Smooth muscle cell (in vitro differentiated cells): ENCODE data around the gene GNG7. TPM values are rescaled to one million over a fixed set of nuclear protein-coding genes. Genes with fewer than 3 reads are reported as not detected.
"Not testable (repeated sequence)": the region's sequence is repeated elsewhere in the genome, so short reads cannot be mapped to it uniquely, and the experiment has no call there.

Experiments
- DNase-seq: peaks from one replicate; lab custom pipeline; 2025; ENCODE audit not compliant: unreplicated experiment; lab: John Stamatoyannopoulos, UW
- H2AFZ ChIP-seq: fragments of 200-600 bp; sonication (generic); 2 replicates; pipeline ENCODE4 v1.6.0; 2016; ENCODE audit warnings: antibody characterized with exemption, low read depth, mild to moderate bottlenecking
- H3F3A ChIP-seq: fragments of 200-600 bp; sonication (generic); 2 replicates; pipeline ENCODE4 v1.6.0; 2017; ENCODE audit warnings: antibody characterized with exemption, low read depth
- H3K27ac ChIP-seq: fragments of 200-600 bp; sonication (generic); 2 replicates; pipeline ENCODE4 v1.5.1; 2016; ENCODE audit warnings: low read depth, mild to moderate bottlenecking
- H3K27me3 ChIP-seq: fragments of 200-600 bp; sonication (generic); 2 replicates; pipeline ENCODE4 v1.6.1; 2016; ENCODE audit warnings: low read depth, mild to moderate bottlenecking
- H3K36me3 ChIP-seq: fragments of 200-600 bp; sonication (generic); 2 replicates; pipeline ENCODE4 v1.5.1; 2016; ENCODE audit warnings: low read depth
- H3K4me1 ChIP-seq: fragments of 200-600 bp; sonication (generic); 2 replicates; pipeline ENCODE4 v1.5.1; 2016; ENCODE audit warnings: low read depth
- H3K4me2 ChIP-seq: fragments of 200-600 bp; sonication (generic); 2 replicates; pipeline ENCODE4 v1.6.0; 2016; ENCODE audit warnings: mild to moderate bottlenecking
- H3K4me3 ChIP-seq: fragments of 200-600 bp; sonication (generic); 2 replicates; pipeline ENCODE4 v1.5.1; 2016; ENCODE audit warnings: mild to moderate bottlenecking
- H3K79me2 ChIP-seq: fragments of 200-600 bp; sonication (generic); 2 replicates; pipeline ENCODE4 v1.6.0; 2016; ENCODE audit warnings: low read depth, mild to moderate bottlenecking
- H3K9ac ChIP-seq: fragments of 200-600 bp; sonication (generic); 2 replicates; pipeline ENCODE4 v1.6.0; 2016; ENCODE audit warnings: low read depth
- H3K9me3 ChIP-seq: fragments of 200-600 bp; sonication (generic); replicated peaks from 2 replicates; pipeline ENCODE4 v1.5.1; 2016; ENCODE audit warnings: low read depth
- H4K20me1 ChIP-seq: fragments of 200-600 bp; sonication (generic); 2 replicates; pipeline ENCODE4 v1.6.0; 2016; ENCODE audit warnings: low read depth
- CTCF ChIP-seq: fragments of 200-600 bp; sonication (generic); IDR thresholded peaks from 2 replicates; pipeline ENCODE4 v1.5.1; 2017; ENCODE audit warnings: borderline replicate concordance, mild to moderate bottlenecking, antibody characterized with exemption; ENCODE audit not compliant: insufficient read depth, poor library complexity, severe bottlenecking
- WGBS: methylation state at CpG from one replicate; pipeline ENCODE4 v1.1.7; 2016; ENCODE audit warnings: low lambda C conversion rate; 5-methylcytosine and 5-hydroxymethylcytosine counted together
- polyA plus RNA-seq: library from polyadenylated mRNA; unstranded; fragments of >200 nt; fragmentation: Nextera tagmentation; extraction: Ambion mirVana; gene quantifications from 2 replicates; pipeline ENCODE4 v1.2.1, GENCODE V29; 2016
- total RNA-seq: library from RNA; depleted of rRNA; stranded (reverse); fragments of >200 nt; gene quantifications from 2 replicates; pipeline ENCODE4 v1.2.3, GENCODE V29; 2014

Gene GNG7
- total and polyA plus RNA-seq, 2 experiments from 2014 or later: 1.7 to 2.6 TPM

- H3K27me3 ChIP-seq: no peaks in the 10 kb centered on the region
- H3K36me3 ChIP-seq: no peaks in the 10 kb centered on the region
- H3K27ac ChIP-seq: no peak overlapping the region
- no peak overlapping the region for H3K9ac ChIP-seq
- DNase-seq: no peak
- 93% methylated on average over 6 of the region's 6 CpGs for whole genome bisulfite sequencing
- no peak overlapping the region for H3K4me2 ChIP-seq
- H3K4me1 ChIP-seq: peaks cover 14% of the 10 kb centered on the region
- TF ChIP-seq CTCF: no peak
- H3K4me3 ChIP-seq: no peak overlapping the region
- H3K9me3 ChIP-seq: peaks cover 11% of the 10 kb centered on the region
- no peaks in the 10 kb centered on the region for H3K79me2 ChIP-seq
- no peaks in the 10 kb centered on the region for H4K20me1 ChIP-seq
- H2AFZ ChIP-seq: no peak overlapping the region
- H3F3A ChIP-seq: peaks cover 4% of the 10 kb centered on the region
Observed at GRCh38 chr19:2582984-2583956, 119.2 kb downstream of the GNG7 start.

- DNase-seq, H3K4me2 ChIP-seq, H4K20me1 ChIP-seq, H3K4me3 ChIP-seq, H3K27ac ChIP-seq, H3K9ac ChIP-seq, H3K4me1 ChIP-seq, H3K27me3 ChIP-seq, H2AFZ ChIP-seq, H3K36me3 ChIP-seq, H3K79me2 ChIP-seq: not testable (repeated sequence)
- Histone ChIP-seq H3F3A (peaks cover 12% of the 10 kb centered on the region), H3K9me3 (peaks cover 11% of the 10 kb centered on the region)
- WGBS: 93% methylated on average over 5 of the region's 5 CpGs
Observed at GRCh38 chr19:2580396-2580795, 122.1 kb downstream of the GNG7 start.

- Histone ChIP-seq H3K27me3 (no peaks in the 10 kb centered on the region), H3K79me2 (no peaks in the 10 kb centered on the region), H3K9ac (peak overlapping the region; percentile 45), H3K4me2 (peak overlapping the region; percentile 86), H3K36me3 (no peaks in the 10 kb centered on the region), H3K4me1 (peaks cover 6% of the 10 kb centered on the region), H3K4me3 (peak overlapping the region; percentile 53), H3K9me3 (peaks cover 11% of the 10 kb centered on the region), H3F3A (peaks cover 12% of the 10 kb centered on the region), H3K27ac (peak overlapping the region; percentile 78), H4K20me1 (no peaks in the 10 kb centered on the region), H2AFZ (no peak overlapping the region)
- no peak for TF ChIP-seq CTCF
- DNase-seq: no peak
- WGBS: 47% methylated on average over 14 of the region's 14 CpGs
Observed at GRCh38 chr19:2579678-2580280, 122.7 kb downstream of the GNG7 start.

GRCh38 chr19:2578901-2579677 is 123.4 kb downstream of the GNG7 start:
- peak; percentile 66 for DNase-seq
- Histone ChIP-seq H4K20me1 (no peaks in the 10 kb centered on the region), H3K4me1 (peaks cover 6% of the 10 kb centered on the region), H3K27me3 (no peaks in the 10 kb centered on the region), H3K4me2 (peak overlapping the region; percentile 86), H3K9ac (peak overlapping the region; percentile 45), H3K79me2 (no peaks in the 10 kb centered on the region), H3K4me3 (peak overlapping the region; percentile 53), H3K27ac (peak overlapping the region; percentile 78), H2AFZ (no peak overlapping the region), H3K9me3 (peaks cover 11% of the 10 kb centered on the region), H3K36me3 (no peaks in the 10 kb centered on the region), H3F3A (peaks cover 12% of the 10 kb centered on the region)
- WGBS: 1% methylated on average over 47 of the region's 47 CpGs
- peak; percentile 72 for TF ChIP-seq CTCF
